HEK293 (cell line): ENCODE results near the gene FNDC1.

Experiments
- HOXC10 ChIP-seq: sonication (generic); formaldehyde crosslinking; IDR thresholded peaks from 2 replicates; pipeline ENCODE4 v1.8.1; 2023; ENCODE audit warnings: mild to moderate bottlenecking, missing genetic modification reagents
- IKZF3 ChIP-seq: fragments of 450-650 bp; IDR thresholded peaks from 2 replicates; pipeline ENCODE4 v1.5.0; 2018; ENCODE audit warnings: missing biosample characterization, mild to moderate bottlenecking, missing genetic modification characterization, moderate library complexity
- KLF9 ChIP-seq: fragments of 450-650 bp; formaldehyde crosslinking; IDR thresholded peaks from 2 replicates; pipeline ENCODE4 v1.5.1; 2016; ENCODE audit warnings: missing biosample characterization, missing genetic modification characterization, low read depth
- PRDM2 ChIP-seq: fragments of 450-650 bp; formaldehyde crosslinking; IDR thresholded peaks from 2 replicates; pipeline ENCODE4 v1.5.1; 2016; ENCODE audit warnings: missing biosample characterization, missing genetic modification characterization, borderline replicate concordance
- TCF7L2 ChIP-seq: IDR thresholded peaks from 2 replicates; pipeline ENCODE4 v1.6.1; 2011; ENCODE audit warnings: low read depth, mild to moderate bottlenecking, inconsistent platforms, low read length, moderate library complexity, borderline replicate concordance
- WT1 ChIP-seq: fragments of 450-650 bp; formaldehyde crosslinking; IDR thresholded peaks from 2 replicates; pipeline ENCODE4 v1.5.1; 2016; ENCODE audit warnings: missing biosample characterization, missing genetic modification characterization
- ZBTB17 ChIP-seq: fragments of 450-650 bp; formaldehyde crosslinking; IDR thresholded peaks from 2 replicates; pipeline ENCODE4 v1.5.1; 2016; ENCODE audit warnings: missing biosample characterization, missing genetic modification characterization
- ZBTB21 ChIP-seq: fragments of 450-650 bp; formaldehyde crosslinking; IDR thresholded peaks from 2 replicates; pipeline ENCODE4 v1.5.1; 2017; ENCODE audit warnings: missing biosample characterization, missing genetic modification characterization
- ZBTB48 ChIP-seq: fragments of 450-650 bp; formaldehyde crosslinking; IDR thresholded peaks from 2 replicates; pipeline ENCODE4 v1.5.1; 2016; ENCODE audit warnings: missing biosample characterization, missing genetic modification characterization
- ZFP3 ChIP-seq: fragments of 450-650 bp; formaldehyde crosslinking; IDR thresholded peaks from 2 replicates; pipeline ENCODE4 v1.5.1; 2016; ENCODE audit warnings: low read depth, missing biosample characterization, missing genetic modification characterization
- ZFP41 ChIP-seq: fragments of 450-650 bp; formaldehyde crosslinking; IDR thresholded peaks from 2 replicates; pipeline ENCODE4 v1.5.1; 2016; ENCODE audit warnings: missing biosample characterization, missing genetic modification characterization, borderline replicate concordance
- ZIC2 ChIP-seq: fragments of 450-650 bp; formaldehyde crosslinking; IDR thresholded peaks from 2 replicates; pipeline ENCODE4 v1.5.1; 2016; ENCODE audit warnings: missing biosample characterization, missing genetic modification characterization
- ZNF121 ChIP-seq: fragments of 450-650 bp; formaldehyde crosslinking; IDR thresholded peaks from 2 replicates; pipeline ENCODE4 v1.5.1; 2016; ENCODE audit warnings: missing biosample characterization, missing genetic modification characterization
- ZNF146 ChIP-seq: fragments of 450-650 bp; formaldehyde crosslinking; IDR thresholded peaks from 2 replicates; pipeline ENCODE4 v1.5.1; 2016; ENCODE audit warnings: missing biosample characterization, missing genetic modification characterization
- ZNF16 ChIP-seq: fragments of 450-650 bp; formaldehyde crosslinking; IDR thresholded peaks from 2 replicates; pipeline ENCODE4 v1.5.1; 2016; ENCODE audit warnings: low read depth, missing biosample characterization, missing genetic modification characterization
- ZNF266 ChIP-seq: fragments of 450-650 bp; formaldehyde crosslinking; IDR thresholded peaks from 2 replicates; pipeline ENCODE4 v1.5.1; 2016; ENCODE audit warnings: missing biosample characterization, missing genetic modification characterization, low read depth
- ZNF280C ChIP-seq: fragments of 450-650 bp; formaldehyde crosslinking; IDR thresholded peaks from 2 replicates; pipeline ENCODE4 v1.5.1; 2016; ENCODE audit warnings: missing biosample characterization, missing genetic modification characterization
- ZNF350 ChIP-seq: fragments of 450-650 bp; formaldehyde crosslinking; IDR thresholded peaks from 2 replicates; pipeline ENCODE4 v1.5.0; 2017; ENCODE audit warnings: missing biosample characterization, mild to moderate bottlenecking, missing genetic modification characterization
- ZNF366 ChIP-seq: fragments of 450-650 bp; formaldehyde crosslinking; conservative IDR thresholded peaks from 2 replicates; pipeline ENCODE4 v1.5.1; 2016; ENCODE audit warnings: missing biosample characterization, missing genetic modification characterization
- ZNF416 ChIP-seq: fragments of 450-650 bp; formaldehyde crosslinking; IDR thresholded peaks from 2 replicates; pipeline ENCODE4 v1.5.1; 2016; ENCODE audit warnings: missing biosample characterization, missing genetic modification characterization
- ZNF558 ChIP-seq: fragments of 450-650 bp; formaldehyde crosslinking; IDR thresholded peaks from 2 replicates; pipeline ENCODE4 v1.5.1; 2016; ENCODE audit warnings: missing biosample characterization, missing genetic modification characterization
- ZNF654 ChIP-seq: fragments of 450-650 bp; formaldehyde crosslinking; IDR thresholded peaks from 2 replicates; pipeline ENCODE4 v1.5.1; 2016; ENCODE audit warnings: low read depth, missing biosample characterization, missing genetic modification characterization
- ZNF658 ChIP-seq: fragments of 450-650 bp; formaldehyde crosslinking; IDR thresholded peaks from 2 replicates; pipeline ENCODE4; 2016; ENCODE audit warnings: missing biosample characterization, missing genetic modification characterization
- ZSCAN30 ChIP-seq: fragments of 450-650 bp; IDR thresholded peaks from 2 replicates; pipeline ENCODE4 v1.5.1; 2018; ENCODE audit warnings: missing biosample characterization, mild to moderate bottlenecking, missing genetic modification characterization, moderate library complexity
- ZSCAN4 ChIP-seq: fragments of 450-650 bp; formaldehyde crosslinking; IDR thresholded peaks from 2 replicates; pipeline ENCODE4 v1.5.1; 2017; ENCODE audit warnings: missing biosample characterization, missing genetic modification characterization
- TF ChIP-seq, protein P1 (sequence below): fragments of 450-650 bp; formaldehyde crosslinking; IDR thresholded peaks from 2 replicates; pipeline ENCODE4 v1.5.1; 2016; ENCODE audit warnings: missing biosample characterization, missing genetic modification characterization
- TF ChIP-seq, protein P2 (sequence below): fragments of 450-650 bp; formaldehyde crosslinking; IDR thresholded peaks from 2 replicates; pipeline ENCODE4 v1.5.1; 2016; ENCODE audit warnings: missing biosample characterization, missing genetic modification characterization

The FNDC1 gene

DNA sequence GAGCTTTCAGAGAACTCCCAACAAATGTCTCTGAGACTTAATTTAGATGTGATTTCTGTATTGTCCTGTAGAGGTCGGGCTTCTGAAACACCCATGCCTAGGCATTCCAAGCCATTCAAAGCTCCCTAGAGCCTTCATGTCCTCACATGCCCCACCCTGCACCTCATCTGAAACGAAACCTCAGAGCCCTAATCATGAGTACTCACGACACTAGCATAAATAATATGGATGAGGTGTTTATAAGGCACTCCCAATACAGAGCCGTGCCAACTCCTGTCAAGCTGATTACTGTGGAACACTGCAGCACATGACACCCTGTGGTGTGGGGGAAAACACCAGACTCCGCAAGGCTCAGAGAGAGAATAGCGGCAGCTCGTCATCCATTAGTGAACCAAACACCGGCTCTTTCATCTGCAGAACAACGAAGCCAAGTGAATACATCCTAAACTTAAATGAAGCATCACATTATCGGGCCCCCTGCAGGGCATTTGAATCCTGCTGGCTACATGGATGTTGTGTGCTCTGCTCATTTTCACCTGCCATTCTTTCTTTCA, 83.8 kb downstream of the FNDC1 start (continued):
- TF ChIP-seq ZNF366 (tag by site-specific recombination) = 0 out of 2 replicates have a peak, but pooled peaks have one; percentile 67
- no peak for TF ChIP-seq KLF9 (tag by site-specific recombination)
- peak; percentile 24; the same call in 1 of the 2 replicates for TF ChIP-seq TCF7L2
- no peak for TF ChIP-seq ZNF16 (tag by site-specific recombination)
- TF ChIP-seq, protein P1, sequence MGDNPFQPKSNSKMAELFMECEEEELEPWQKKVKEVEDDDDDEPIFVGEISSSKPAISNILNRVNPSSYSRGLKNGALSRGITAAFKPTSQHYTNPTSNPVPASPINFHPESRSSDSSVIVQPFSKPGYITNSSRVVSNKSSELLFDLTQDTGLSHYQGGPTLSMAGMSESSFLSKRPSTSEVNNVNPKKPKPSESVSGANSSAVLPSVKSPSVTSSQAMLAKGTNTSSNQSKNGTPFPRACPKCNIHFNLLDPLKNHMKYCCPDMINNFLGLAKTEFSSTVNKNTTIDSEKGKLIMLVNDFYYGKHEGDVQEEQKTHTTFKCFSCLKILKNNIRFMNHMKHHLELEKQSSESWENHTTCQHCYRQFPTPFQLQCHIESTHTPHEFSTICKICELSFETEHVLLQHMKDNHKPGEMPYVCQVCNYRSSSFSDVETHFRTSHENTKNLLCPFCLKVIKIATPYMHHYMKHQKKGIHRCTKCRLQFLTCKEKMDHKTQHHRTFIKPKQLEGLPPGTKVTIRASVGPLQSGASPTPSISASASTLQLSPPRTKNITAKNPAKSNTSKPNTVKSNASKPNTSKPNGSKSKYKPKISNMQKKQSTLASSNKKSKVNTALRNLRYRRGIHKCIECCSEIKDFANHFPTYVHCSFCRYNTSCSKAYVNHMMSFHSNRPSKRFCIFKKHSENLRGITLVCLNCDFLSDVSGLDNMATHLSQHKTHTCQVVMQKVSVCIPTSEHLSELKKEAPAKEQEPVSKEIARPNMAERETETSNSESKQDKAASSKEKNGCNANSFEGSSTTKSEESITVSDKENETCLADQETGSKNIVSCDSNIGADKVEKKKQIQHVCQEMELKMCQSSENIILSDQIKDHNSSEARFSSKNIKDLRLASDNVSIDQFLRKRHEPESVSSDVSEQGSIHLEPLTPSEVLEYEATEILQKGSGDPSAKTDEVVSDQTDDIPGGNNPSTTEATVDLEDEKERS (tag by site-specific recombination) = no peak
- peak; percentile 84 for TF ChIP-seq ZBTB17 (tag by site-specific recombination)
- TF ChIP-seq IKZF3 (tag by site-specific recombination) = peak; percentile 91
- no peak for TF ChIP-seq ZNF350 (tag by site-specific recombination)
- TF ChIP-seq, protein P2, sequence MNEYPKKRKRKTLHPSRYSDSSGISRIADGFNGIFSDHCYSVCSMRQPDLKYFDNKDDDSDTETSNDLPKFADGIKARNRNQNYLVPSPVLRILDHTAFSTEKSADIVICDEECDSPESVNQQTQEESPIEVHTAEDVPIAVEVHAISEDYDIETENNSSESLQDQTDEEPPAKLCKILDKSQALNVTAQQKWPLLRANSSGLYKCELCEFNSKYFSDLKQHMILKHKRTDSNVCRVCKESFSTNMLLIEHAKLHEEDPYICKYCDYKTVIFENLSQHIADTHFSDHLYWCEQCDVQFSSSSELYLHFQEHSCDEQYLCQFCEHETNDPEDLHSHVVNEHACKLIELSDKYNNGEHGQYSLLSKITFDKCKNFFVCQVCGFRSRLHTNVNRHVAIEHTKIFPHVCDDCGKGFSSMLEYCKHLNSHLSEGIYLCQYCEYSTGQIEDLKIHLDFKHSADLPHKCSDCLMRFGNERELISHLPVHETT = peak; percentile 61
- no peak for TF ChIP-seq ZNF658
- TF ChIP-seq ZBTB21 = peak; percentile 73
- TF ChIP-seq HOXC10 (CRISPR knock-in tag) = no peak
- TF ChIP-seq ZNF266 (tag by site-specific recombination) = no peak
- no peak for TF ChIP-seq PRDM2
- no peak for TF ChIP-seq ZNF280C (tag by site-specific recombination)
- peak; percentile 94 for TF ChIP-seq ZBTB48
- TF ChIP-seq ZSCAN4 (tag by site-specific recombination) = 0 out of 2 replicates have a peak, but pooled peaks have one; percentile 47
- TF ChIP-seq ZNF558 (tag by site-specific recombination) = peak; percentile 82; the same call in 1 of the 2 replicates
- TF ChIP-seq ZNF416 = no peak
- TF ChIP-seq ZNF654 (tag by site-specific recombination) = peak; percentile 29
- 0 out of 2 replicates have a peak, but pooled peaks have one; percentile 38 for TF ChIP-seq ZNF146 (tag by site-specific recombination)
- TF ChIP-seq ZNF121 (tag by site-specific recombination) = no peak
- peak; percentile 60; the same call in 1 of the 2 replicates for TF ChIP-seq ZSCAN30
- TF ChIP-seq ZFP3 = no peak
- TF ChIP-seq WT1 (tag by site-specific recombination) = peak; percentile 98
- peak; percentile 94 for TF ChIP-seq ZIC2
- TF ChIP-seq ZFP41 (tag by site-specific recombination) = no peak
